Heart right ventricle (tissue), 16 donors: Measurements from ENCODE around the gene SLC28A1. TPM values are rescaled to one million over a fixed set of nuclear protein-coding genes. Genes with fewer than 3 reads are reported as not detected.

Source experiments
- ATAC-seq, 8 donors: fragments of 200-7000 bp; cut with Tn5 transposase; one replicate each; pipeline ENCODE4 v1.9.1; 2020; ENCODE audit warnings: mild to moderate bottlenecking in 8 of 8, moderate library complexity in 8 of 8, moderate number of reproducible peaks in 1 of 8
- DNase-seq, 2 donors: peaks; one replicate each; pipeline ENCODE4 v3.0.0-alpha.2; 2020
- H3K27ac ChIP-seq, 10 donors: fragments of 200-600 bp; sonication (generic) in 2 of 10; one replicate each; pipeline versions ENCODE4 v1.5.0 to v1.8.0; 2020 to 2022; ENCODE audit warnings: mild to moderate bottlenecking in 3 of 10
- H3K27me3 ChIP-seq, 7 donors: fragments of 200-600 bp; one replicate each; pipeline ENCODE4 v1.8.0; 2021 to 2022; ENCODE audit warnings: mild to moderate bottlenecking in 2 of 7
- H3K36me3 ChIP-seq, 9 donors: fragments of 200-600 bp; sonication (generic) in 1 of 9; one replicate each; pipeline versions ENCODE4 v1.5.0 to v1.8.0; 2020 to 2022; ENCODE audit warnings: mild to moderate bottlenecking in 2 of 9
- H3K4me1 ChIP-seq, 9 donors: fragments of 200-600 bp; sonication (generic) in 1 of 9; one replicate each; pipeline versions ENCODE4 v1.5.0 to v1.8.0; 2020 to 2022; ENCODE audit warnings: mild to moderate bottlenecking in 4 of 9
- H3K4me3 ChIP-seq, 10 donors: fragments of 200-600 bp; sonication (generic) in 2 of 10; one replicate each; pipeline versions ENCODE4 v1.5.0 to v1.8.0; 2020 to 2022; ENCODE audit warnings: mild to moderate bottlenecking in 7 of 10, moderate library complexity in 2 of 10
- H3K9me3 ChIP-seq, 11 donors: fragments of 200-600 bp in 10 of 11; sonication (generic) in 2 of 11; one replicate each; pipeline versions ENCODE4 v1.5.0 to v1.8.0; 2013 to 2022; ENCODE audit warnings: mild to moderate bottlenecking in 2 of 11, control low read depth in 1 of 11, moderate library complexity in 1 of 11
- WGBS, 2 donors: extraction: QIAGEN DNeasy Blood & Tissue Kit; methylation state at CpG; one replicate each; pipeline ENCODE4 v1.1.7; 2013; ENCODE audit warnings: inconsistent platforms in 1 of 2; 5-methylcytosine and 5-hydroxymethylcytosine counted together
- intact Hi-C, 10 donors: fragments of 100-400 bp; cut with DNase I; formaldehyde crosslinking; loops; one replicate each; pipeline versions ENCODE4 v1.11.1 to v1.14.2; 2022
- polyA plus RNA-seq, 2 donors: library from polyadenylated mRNA; stranded (reverse); fragments of 200-250 nt; gene quantifications; one replicate each; pipeline ENCODE4 v1.2.3, GENCODE V29; 2013
- total RNA-seq, 10 donors: library from RNA; stranded (reverse); fragmentation: NEBNext Ultra II Directional in 3 of 10; extraction: Animal tissue kit (Norgen Biotek cat#: 25700) in 3 of 10; gene quantifications; one replicate each; pipeline versions ENCODE4 v1.2.1 to v1.2.4, GENCODE V29; 2021 to 2023
- TF ChIP-seq, protein P1 (sequence below), 9 donors: fragments of 200-600 bp; sonication (generic) in 2 of 9; IDR thresholded peaks; one replicate each; pipeline versions ENCODE4 v1.5.0 to v1.8.0; 2021 to 2022; ENCODE audit warnings: antibody characterized with exemption in 9 of 9, mild to moderate bottlenecking in 5 of 9, moderate library complexity in 1 of 9
- donor health status: Arrhythmogenic right ventricular cardiomyopathy.
- donor health status: ischemic (EF 13 %, LVEDD 7.1; RV severe dilation, severe dysfunction).
- donor health status: healthy with polysubstance abuse.
- donor health status: DM: no; HTN: yes; CAD: no.
- donor health status: DM: no; HTN: no; CAD: no.
- donor health status: ischemic (EF 25% LVEDD 6.9; RV normal size, moderate dysfunction).
- donor health status: ischemic (EF 25% LVEDD 5.7; RV mildly dilated, moderate dysfunction).
- donor health status: healthy.
- donor health status: DM: yes; HTN: yes; CAD: no.
- donor health status: Ischemic cardiomyopathy.
- donor health status: ischemic (EF 35%, LVEDD 5.7; RV mildly dilated, moderate dysfunction).
- donor health status: nonischemic (EF 11% LVEDD 7.7; RV severe dilation, severe dysfunction).
- donor health status: DM: yes; HTN: yes; CAD: no.
- donor health status: PGD.
- donor health status: ischemic (EF 29% LVEDD 5.4; RV normal size, mild dysfunction).
- donor health status: nonischemic (EF 23%, LVEDD 6.1; RV moderate dilation, normal function).

SLC28A1 gene
- total and polyA plus RNA-seq, 12 donors = 0.07 to 2.2 (median 1.5) TPM

- TF ChIP-seq, protein P1, sequence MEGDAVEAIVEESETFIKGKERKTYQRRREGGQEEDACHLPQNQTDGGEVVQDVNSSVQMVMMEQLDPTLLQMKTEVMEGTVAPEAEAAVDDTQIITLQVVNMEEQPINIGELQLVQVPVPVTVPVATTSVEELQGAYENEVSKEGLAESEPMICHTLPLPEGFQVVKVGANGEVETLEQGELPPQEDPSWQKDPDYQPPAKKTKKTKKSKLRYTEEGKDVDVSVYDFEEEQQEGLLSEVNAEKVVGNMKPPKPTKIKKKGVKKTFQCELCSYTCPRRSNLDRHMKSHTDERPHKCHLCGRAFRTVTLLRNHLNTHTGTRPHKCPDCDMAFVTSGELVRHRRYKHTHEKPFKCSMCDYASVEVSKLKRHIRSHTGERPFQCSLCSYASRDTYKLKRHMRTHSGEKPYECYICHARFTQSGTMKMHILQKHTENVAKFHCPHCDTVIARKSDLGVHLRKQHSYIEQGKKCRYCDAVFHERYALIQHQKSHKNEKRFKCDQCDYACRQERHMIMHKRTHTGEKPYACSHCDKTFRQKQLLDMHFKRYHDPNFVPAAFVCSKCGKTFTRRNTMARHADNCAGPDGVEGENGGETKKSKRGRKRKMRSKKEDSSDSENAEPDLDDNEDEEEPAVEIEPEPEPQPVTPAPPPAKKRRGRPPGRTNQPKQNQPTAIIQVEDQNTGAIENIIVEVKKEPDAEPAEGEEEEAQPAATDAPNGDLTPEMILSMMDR (IDR thresholded peaks at IDR 0.05) = no peak
- ATAC-seq (no peak), DNase-seq (no peak)
- 91 to 95% methylated on average over 10 of the region's 10 CpGs for WGBS, 2 donors
- Histone ChIP-seq H3K4me1 (peaks cover 0 to 1% (median 0%) of the 10 kb centered on the region in 9 donors), H3K9me3 (no peaks in the 10 kb centered on the region), H3K27ac (no peak overlapping the region), H3K36me3 (no peaks in the 10 kb centered on the region), H3K27me3 (no peaks in the 10 kb centered on the region), H3K4me3 (no peak overlapping the region)
- intact Hi-C loops = no loop called here
Observed at GRCh38 chr15:84893607-84894006, 9.1 kb downstream of the SLC28A1 start.

- no peaks in the 10 kb centered on the region for H3K36me3 ChIP-seq
- no peaks in the 10 kb centered on the region for H3K27me3 ChIP-seq
- ATAC-seq = no peak
- no peak overlapping the region for H3K27ac ChIP-seq
- H3K4me1 ChIP-seq = no peaks in the 10 kb centered on the region
- whole genome bisulfite sequencing, 2 donors = 92 to 93% methylated on average over 12 of the region's 12 CpGs
- no peak overlapping the region for H3K4me3 ChIP-seq
- intact Hi-C loops = no loop called here
- peaks cover 0 to 8% (median 0%) of the 10 kb centered on the region in 11 donors for H3K9me3 ChIP-seq
- TF ChIP-seq, protein P1 (IDR thresholded peaks at IDR 0.05) = no peak
- no peak for DNase-seq
Observed at GRCh38 chr15:84894736-84895425, 10.4 kb downstream of the SLC28A1 start.

GRCh38 chr15:84898761-84899160, 14.3 kb downstream of the SLC28A1 start:
- Histone ChIP-seq H3K9me3 (peaks cover 0 to 13% (median 0%) of the 10 kb centered on the region in 11 donors), H3K4me1 (peaks cover 0 to 8% (median 2%) of the 10 kb centered on the region in 9 donors), H3K36me3 (no peaks in the 10 kb centered on the region), H3K27ac (no peak overlapping the region), H3K4me3 (no peak overlapping the region), H3K27me3 (no peaks in the 10 kb centered on the region)
- intact Hi-C loops = no loop called here
- 81 to 85% methylated on average over 4 of the region's 4 CpGs for WGBS, 2 donors
- TF ChIP-seq, protein P1 (IDR thresholded peaks at IDR 0.05) = no peak
- no peak for ATAC-seq
- no peak for DNase-seq

DNA sequence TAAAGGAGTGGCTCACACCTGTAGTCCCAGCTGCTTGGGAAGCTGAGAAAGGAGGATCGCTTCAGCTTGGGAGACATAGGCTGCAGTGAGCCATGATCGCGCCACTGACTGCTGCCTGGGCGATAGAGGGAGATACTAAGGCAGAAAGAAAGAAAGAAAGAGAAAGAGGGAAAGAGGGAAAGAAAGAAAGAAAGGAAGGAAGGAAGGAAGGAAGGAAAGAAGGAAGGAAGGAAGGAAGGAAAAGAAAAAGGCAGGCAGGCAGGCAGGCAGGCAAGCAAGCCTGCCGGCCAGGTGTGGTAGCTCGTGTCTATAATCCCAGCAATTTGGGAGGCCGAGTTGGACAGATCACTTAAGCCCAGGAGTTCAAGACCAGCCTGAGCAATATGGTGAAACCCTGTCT, 15.3 kb downstream of the SLC28A1 start:
- Histone ChIP-seq H3K4me3 (no peak overlapping the region), H3K9me3 (peaks cover 0 to 13% (median 0%) of the 10 kb centered on the region in 11 donors), H3K36me3 (no peaks in the 10 kb centered on the region), H3K27ac (no peak overlapping the region), H3K27me3 (no peaks in the 10 kb centered on the region), H3K4me1 (peaks cover 6 to 17% (median 12%) of the 10 kb centered on the region in 9 donors)
- intact Hi-C loops = no loop called here
- TF ChIP-seq, protein P1 (IDR thresholded peaks at IDR 0.05) = no peak
- no peak for ATAC-seq
- no peak for DNase-seq
- 93 to 95% methylated on average over 7 of the region's 7 CpGs for WGBS, 2 donors
